ENCODE measurements around the gene CACNA1D. TPM values are rescaled to one million over a fixed set of nuclear protein-coding genes. Genes with fewer than 3 reads are reported as not detected.
A peak's percentile ranks its signal among the peaks of the same experiment; 100 is the strongest.
"Not testable (repeated sequence)": the region's sequence is repeated elsewhere in the genome, so short reads cannot be mapped to it uniquely, and the experiment has no call there.

The CACNA1D gene
- 2.0 TPM for polyA plus RNA-seq (2012; ENCODE audit: low read depth, missing spikeins)

GRCh38 chr3:53493963-53494791 lies at the start of gene CACNA1D:
TSS of gene CACNA1D (plus strand) at chr3:53494611. CDS start at chr3:53495167, 556 bp downstream.
- peak; percentile 30 for DNase-seq (ENCODE audit: insufficient read length, low spot score)
- no peak for FAIRE-seq
- no peak for TF ChIP-seq POU2F2 (IDR thresholded peaks at IDR 0.05; ENCODE audit: low read depth, low read length)
- TF ChIP-seq SPI1 (IDR thresholded peaks at IDR 0.05; ENCODE audit: low read depth, low read length), result no peak
- no peak for TF ChIP-seq POLR2A (IDR thresholded peaks at IDR 0.05; ENCODE audit: low read depth, low read length)

- FAIRE-seq (no peak), DNase-seq (ENCODE audit: insufficient read length, low spot score) (no peak)
- TF ChIP-seq POU2F2 (IDR thresholded peaks at IDR 0.05; ENCODE audit: low read depth, low read length) (no peak), POLR2A (IDR thresholded peaks at IDR 0.05; ENCODE audit: low read depth, low read length) (no peak), POLR2AphosphoS5 (IDR thresholded peaks at IDR 0.05; ENCODE audit: low read depth, low read length) (no peak), PAX5 (IDR thresholded peaks at IDR 0.05; ENCODE audit: insufficient read depth, low read length, severe bottlenecking) (no peak), SPI1 (IDR thresholded peaks at IDR 0.05; ENCODE audit: low read depth, low read length) (no peak), TAF1 (IDR thresholded peaks at IDR 0.05; ENCODE audit: low read depth, low read length) (no peak)
Measured at GRCh38 chr3:53457068-53457467, 37.3 kb upstream of the CACNA1D start.

DNA sequence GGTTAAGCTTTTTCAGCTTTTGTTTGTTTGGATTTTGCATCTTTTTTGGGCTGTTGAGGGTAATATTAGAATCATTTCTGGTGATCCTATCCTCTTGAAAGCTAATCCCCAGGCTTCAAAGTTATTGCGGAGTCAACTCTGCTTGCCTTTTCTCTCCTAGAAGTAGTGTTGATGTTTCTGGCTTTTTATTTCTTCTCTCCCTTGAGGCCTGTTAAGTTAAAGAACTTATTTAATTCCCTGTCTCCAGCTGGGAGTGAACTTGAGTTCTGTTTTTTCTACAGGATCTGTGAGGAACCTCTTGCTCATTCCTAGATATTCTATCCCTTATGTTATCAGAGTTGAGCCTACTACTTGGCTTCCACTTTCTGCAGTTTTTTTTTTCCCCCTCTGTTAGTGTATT lies 34.1 kb upstream of the CACNA1D start:
- no peak for FAIRE-seq
- TF ChIP-seq POLR2AphosphoS5 (IDR thresholded peaks at IDR 0.05; ENCODE audit: low read depth, low read length) (no peak), TAF1 (IDR thresholded peaks at IDR 0.05; ENCODE audit: low read depth, low read length) (no peak), SPI1 (IDR thresholded peaks at IDR 0.05; ENCODE audit: low read depth, low read length) (no peak), POU2F2 (IDR thresholded peaks at IDR 0.05; ENCODE audit: low read depth, low read length) (no peak), PAX5 (IDR thresholded peaks at IDR 0.05; ENCODE audit: insufficient read depth, low read length, severe bottlenecking) (no peak), POLR2A (IDR thresholded peaks at IDR 0.05; ENCODE audit: low read depth, low read length) (no peak)

DNA sequence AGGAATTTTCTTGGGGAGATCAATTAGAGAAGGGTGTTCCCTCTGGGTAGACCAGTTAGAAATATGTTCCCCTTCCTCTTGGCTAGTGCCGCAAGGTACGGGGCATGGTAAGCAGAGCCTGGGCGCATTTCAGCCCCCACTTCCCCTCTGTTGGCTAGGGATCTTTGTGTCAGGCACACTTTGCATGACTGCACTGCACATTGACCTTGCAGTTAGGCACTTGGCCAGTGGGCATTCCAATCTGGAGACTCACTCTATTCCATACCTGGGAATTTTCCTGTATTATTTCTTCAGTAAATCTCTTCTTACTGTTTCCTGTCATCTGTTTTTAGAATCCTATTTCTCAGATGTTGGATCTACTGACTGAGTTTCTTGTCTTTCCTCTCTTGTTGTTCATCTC lies 30.0 kb upstream of the CACNA1D start:
- no peak for FAIRE-seq
- TF ChIP-seq TAF1 (IDR thresholded peaks at IDR 0.05; ENCODE audit: low read depth, low read length) (no peak), POU2F2 (IDR thresholded peaks at IDR 0.05; ENCODE audit: low read depth, low read length) (no peak), POLR2AphosphoS5 (IDR thresholded peaks at IDR 0.05; ENCODE audit: low read depth, low read length) (no peak), PAX5 (IDR thresholded peaks at IDR 0.05; ENCODE audit: insufficient read depth, low read length, severe bottlenecking) (no peak), POLR2A (IDR thresholded peaks at IDR 0.05; ENCODE audit: low read depth, low read length) (no peak), SPI1 (IDR thresholded peaks at IDR 0.05; ENCODE audit: low read depth, low read length) (no peak)
- DNase-seq (ENCODE audit: insufficient read length, low spot score), result no peak

More for the DNA sequence above, 34.1 kb upstream of the CACNA1D start:
- no peak for DNase-seq (ENCODE audit: insufficient read length, low spot score)

GRCh38 chr3:53469758-53470157 lies 24.7 kb upstream of the CACNA1D start:
- not testable (repeated sequence) for DNase-seq (ENCODE audit: insufficient read length, low spot score); FAIRE-seq
- peak; percentile 59 for TF ChIP-seq SPI1 (IDR thresholded peaks at IDR 0.05; ENCODE audit: low read depth, low read length)

GRCh38 chr3:53473422-53473821 lies 21.0 kb upstream of the CACNA1D start:
- no peak for TF ChIP-seq SPI1 (IDR thresholded peaks at IDR 0.05; ENCODE audit: low read depth, low read length)
- no peak for TF ChIP-seq POLR2AphosphoS5 (IDR thresholded peaks at IDR 0.05; ENCODE audit: low read depth, low read length)
- no peak for TF ChIP-seq POLR2A (IDR thresholded peaks at IDR 0.05; ENCODE audit: low read depth, low read length)
- no peak for FAIRE-seq
- DNase-seq (ENCODE audit: insufficient read length, low spot score), result no peak

DNA sequence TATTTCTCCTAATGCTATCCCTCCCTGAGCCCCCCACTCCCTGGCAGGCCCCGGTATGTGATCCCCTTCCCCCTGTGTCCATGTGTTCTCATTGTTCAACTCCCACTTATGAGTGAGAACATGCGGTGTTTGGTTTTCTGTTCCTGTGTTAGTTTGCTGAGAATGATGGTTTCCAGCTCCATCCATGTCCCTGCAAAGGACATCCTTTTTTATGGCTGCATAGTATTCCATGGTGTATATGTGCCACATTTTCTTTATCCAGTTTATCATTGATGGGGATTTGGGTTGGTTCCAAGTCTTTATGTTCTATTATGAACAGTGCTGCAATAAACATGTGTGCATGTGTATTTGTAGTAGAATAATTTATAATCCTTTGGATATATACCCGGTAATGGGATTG lies 18.0 kb upstream of the CACNA1D start:
- not testable (repeated sequence) for FAIRE-seq; DNase-seq (ENCODE audit: insufficient read length, low spot score)

DNA sequence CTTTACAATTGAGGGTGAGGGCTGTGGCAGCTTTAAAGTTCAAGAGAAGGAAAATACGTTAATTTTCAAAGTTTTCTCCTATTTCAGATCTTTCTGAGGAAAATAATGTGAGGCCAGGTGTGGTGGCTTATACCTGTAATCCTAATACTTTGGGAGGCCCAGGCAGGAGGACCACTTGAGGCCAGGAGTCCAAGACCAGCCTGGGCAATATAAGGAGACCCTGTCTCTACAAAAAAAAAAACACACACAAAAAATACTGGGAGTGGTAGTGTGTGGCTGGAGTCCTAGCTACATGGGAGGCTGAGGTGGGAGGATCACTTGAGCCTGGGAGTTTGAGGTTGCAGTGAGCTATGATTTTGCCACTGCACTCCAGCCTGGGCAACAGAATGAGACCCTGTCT lies 16.7 kb upstream of the CACNA1D start:
- DNase-seq (ENCODE audit: insufficient read length, low spot score); FAIRE-seq: not testable (repeated sequence)

GRCh38 chr3:53478166-53478830 lies 16.1 kb upstream of the CACNA1D start:
- no peak for DNase-seq (ENCODE audit: insufficient read length, low spot score)
- TF ChIP-seq POLR2AphosphoS5 (IDR thresholded peaks at IDR 0.05; ENCODE audit: low read depth, low read length) (no peak), POU2F2 (IDR thresholded peaks at IDR 0.05; ENCODE audit: low read depth, low read length) (no peak), PAX5 (IDR thresholded peaks at IDR 0.05; ENCODE audit: insufficient read depth, low read length, severe bottlenecking) (no peak), POLR2A (IDR thresholded peaks at IDR 0.05; ENCODE audit: low read depth, low read length) (no peak), TAF1 (IDR thresholded peaks at IDR 0.05; ENCODE audit: low read depth, low read length) (no peak), SPI1 (IDR thresholded peaks at IDR 0.05; ENCODE audit: low read depth, low read length) (no peak)
- no peak for FAIRE-seq

DNA sequence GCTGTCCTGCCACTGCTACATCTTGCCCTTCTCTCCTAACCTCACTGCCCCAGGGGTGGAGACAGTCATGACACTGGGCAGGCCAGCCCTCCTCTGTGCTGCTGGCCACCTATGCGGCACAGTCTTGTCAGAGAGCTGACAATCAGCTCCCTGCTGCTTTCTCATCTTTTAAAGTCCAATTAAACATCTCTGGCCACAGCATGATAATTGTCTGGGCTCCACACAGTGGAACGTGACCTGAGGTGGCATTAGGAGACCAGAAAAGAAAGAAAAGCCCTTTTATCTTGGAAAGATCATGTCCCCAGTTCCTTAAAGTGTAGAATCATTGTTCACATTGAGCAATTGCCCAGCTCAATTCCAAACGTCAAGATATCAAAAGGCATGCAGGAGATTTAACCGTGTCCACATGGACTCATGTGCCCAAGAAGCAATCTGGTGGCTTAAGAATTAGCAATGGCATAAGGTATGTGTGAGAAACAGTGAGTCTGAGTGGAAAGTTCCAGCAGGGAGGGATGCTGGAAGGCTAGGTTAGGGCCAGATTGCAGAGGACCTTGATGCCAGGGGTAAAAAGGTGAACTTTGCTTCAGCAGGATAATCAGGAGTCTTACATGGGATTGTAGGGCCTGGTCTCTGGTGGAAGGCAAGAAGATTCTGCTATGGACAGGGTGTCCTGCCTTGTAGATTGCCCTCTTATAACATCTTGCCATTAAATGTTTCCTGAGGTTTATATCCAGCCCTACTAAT lies 15.3 kb upstream of the CACNA1D start:
- FAIRE-seq (no peak), DNase-seq (ENCODE audit: insufficient read length, low spot score) (no peak)
- TF ChIP-seq PAX5 (IDR thresholded peaks at IDR 0.05; ENCODE audit: insufficient read depth, low read length, severe bottlenecking), result no peak
- no peak for TF ChIP-seq POLR2A (IDR thresholded peaks at IDR 0.05; ENCODE audit: low read depth, low read length)
- TF ChIP-seq TAF1 (IDR thresholded peaks at IDR 0.05; ENCODE audit: low read depth, low read length), result no peak
- TF ChIP-seq SPI1 (IDR thresholded peaks at IDR 0.05; ENCODE audit: low read depth, low read length), result no peak
- no peak for TF ChIP-seq POU2F2 (IDR thresholded peaks at IDR 0.05; ENCODE audit: low read depth, low read length)
- TF ChIP-seq POLR2AphosphoS5 (IDR thresholded peaks at IDR 0.05; ENCODE audit: low read depth, low read length), result no peak
